HCT116 (cell line): Measurements from ENCODE around the gene EEF1A2. TPM values are rescaled to one million over a fixed set of nuclear protein-coding genes. Genes with fewer than 3 reads are reported as not detected.

Source experiments
- ATAC-seq: fragments of 200-7000 bp; cut with Tn5 transposase; 2 replicates; pipeline ENCODE4 v1.9.1; 2020; ENCODE audit warnings: mild to moderate bottlenecking, moderate library complexity
- BruUV-seq: library from RNA; stranded (reverse); fragments of 400-500 nt; replicated peaks from 2 replicates; lab custom pipeline; 2021; lab: Mats Ljungman, UMichigan
- CTCF ChIA-PET: fragments of 300-600 bp; sonication (Branson Sonifier 250); formaldehyde crosslinking; loops from one replicate; lab custom pipeline; 2021; ENCODE audit warnings: antibody characterized with exemption; lab: Charles Lee
- POLR2A ChIA-PET: fragments of 300-600, 350-600 bp; sonication (Branson Sonifier 250); formaldehyde crosslinking; loops from one replicate; lab custom pipeline; 2021; ENCODE audit warnings: antibody characterized with exemption; lab: Charles Lee
- RAD21 ChIA-PET, 2 experiments: fragments of 300-600 bp; sonication (Branson Sonifier 250); formaldehyde crosslinking; loops; one replicate each; lab custom pipeline; 2023; ENCODE audit warnings: low total read pairs in 2 of 2; ENCODE audit not compliant: uncharacterized antibody in 2 of 2, unreplicated experiment in 2 of 2, low non-redundant PET in 1 of 2; lab: Charles Lee
- DNase-seq: peaks from one replicate; pipeline ENCODE4 v3.0.0-alpha.2; 2010; ENCODE audit warnings: low read depth, low spot score
- H2AFZ ChIP-seq: fragments of 200-600 bp; shearing (Covaris generic), sonication (generic); 2 replicates; pipeline ENCODE4 v1.6.1; 2017; ENCODE audit warnings: low read depth, mixed run types, mixed read lengths, antibody characterized with exemption, low read length; ENCODE audit not compliant: poor library complexity, severe bottlenecking
- H3K27ac ChIP-seq: 2 replicates; pipeline ENCODE4 v1.5.1; 2012; ENCODE audit warnings: low read depth, low read length
- H3K27me3 ChIP-seq: fragments of 200-600 bp; sonication (generic); 2 replicates; pipeline ENCODE4 v1.6.1; 2016; ENCODE audit warnings: mixed run types, low read length, mixed read lengths; ENCODE audit not compliant: insufficient read depth
- H3K36me3 ChIP-seq, 2 experiments: fragments of 200-500 bp in 1 of 2; fragments of 200-600 bp in 1 of 2; sonication (Bioruptor generic) in 1 of 2; sonication (generic) in 1 of 2; 2 replicates each; pipeline versions ENCODE4 v1.5.1 to v1.6.1; 2014 to 2016; ENCODE audit warnings: low read length in 2 of 2, inconsistent platforms in 1 of 2, mixed read lengths in 1 of 2, mixed run types in 1 of 2; ENCODE audit not compliant: insufficient read depth in 2 of 2, control insufficient read depth in 1 of 2
- H3K4me1 ChIP-seq, 2 experiments: fragments of 200-600 bp in 1 of 2; sonication (generic) in 1 of 2; 2 replicates each; pipeline versions ENCODE4 v1.5.1 to v1.6.1; 2012 to 2017; ENCODE audit warnings: low read length in 2 of 2, inconsistent platforms in 1 of 2, mild to moderate bottlenecking in 1 of 2, mixed read lengths in 1 of 2, mixed run types in 1 of 2, moderate library complexity in 1 of 2; ENCODE audit not compliant: insufficient read depth in 2 of 2, control insufficient read depth in 1 of 2
- H3K4me2 ChIP-seq: fragments of 200-600 bp; sonication (generic); 2 replicates; pipeline ENCODE4 v1.6.1; 2017; ENCODE audit warnings: mixed run types, low read length, mixed read lengths
- H3K4me3 ChIP-seq, 2 experiments: fragments of 200-600 bp in 1 of 2; sonication (generic) in 1 of 2; replicated peaks in 1 of 2; 2 replicates each; pipeline ENCODE4 v1.5.1; 2011 to 2016; ENCODE audit warnings: low read length in 2 of 2, control low read depth in 1 of 2, low read depth in 1 of 2, mild to moderate bottlenecking in 1 of 2, mixed read lengths in 1 of 2, mixed run types in 1 of 2
- H3K79me2 ChIP-seq: fragments of 200-600 bp; sonication (generic); 2 replicates; pipeline ENCODE4 v1.6.1; 2017; ENCODE audit warnings: mild to moderate bottlenecking, mixed run types, low read length, moderate library complexity, mixed read lengths; ENCODE audit not compliant: insufficient read depth
- H3K9ac ChIP-seq: fragments of 200-600 bp; sonication (generic); 2 replicates; pipeline ENCODE4 v1.6.1; 2016; ENCODE audit warnings: low read length, mixed read lengths
- H3K9me2 ChIP-seq: fragments of 200-600 bp; sonication (generic), shearing (Covaris generic); 2 replicates; pipeline ENCODE4 v1.6.1; 2017; ENCODE audit warnings: mixed run types, mild to moderate bottlenecking, moderate library complexity; ENCODE audit not compliant: insufficient read depth
- H3K9me3 ChIP-seq, 2 experiments: fragments of 200-500 bp in 1 of 2; fragments of 200-600 bp in 1 of 2; sonication (Bioruptor generic) in 1 of 2; sonication (generic) in 1 of 2; 2 replicates each; pipeline ENCODE4 v1.6.1; 2014 to 2017; ENCODE audit warnings: low read length in 2 of 2, mixed read lengths in 2 of 2, inconsistent platforms in 1 of 2, low read depth in 1 of 2, mild to moderate bottlenecking in 1 of 2, mixed run types in 1 of 2, moderate library complexity in 1 of 2; ENCODE audit not compliant: control insufficient read depth in 1 of 2, insufficient read depth in 1 of 2
- H4K20me1 ChIP-seq: fragments of 200-600 bp; sonication (generic), shearing (Covaris generic); 2 replicates; pipeline ENCODE4 v1.6.1; 2017; ENCODE audit warnings: mixed run types, mild to moderate bottlenecking, moderate library complexity; ENCODE audit not compliant: insufficient read depth
- ATF3 ChIP-seq: IDR thresholded peaks from 2 replicates; pipeline ENCODE4 v1.6.1; 2012
- CBX3 ChIP-seq: IDR thresholded peaks from 2 replicates; pipeline ENCODE4 v1.6.1; 2012; ENCODE audit warnings: low read depth
- ELF1 ChIP-seq: IDR thresholded peaks from 2 replicates; pipeline ENCODE4 v1.6.1; 2012; ENCODE audit warnings: low read depth, borderline replicate concordance
- EZH2 ChIP-seq: fragments of 200-600 bp; sonication (generic); IDR thresholded peaks from 2 replicates; pipeline ENCODE4 v1.6.1; 2017; ENCODE audit warnings: antibody characterized with exemption, mixed run types
- EZH2phosphoT487 ChIP-seq: fragments of 200-600 bp; IDR thresholded peaks from 2 replicates; pipeline ENCODE4 v1.6.1; 2018; ENCODE audit warnings: antibody characterized with exemption, borderline replicate concordance
- POLR2AphosphoS5 ChIP-seq: IDR thresholded peaks from 2 replicates; pipeline ENCODE4 v1.6.1; 2011; ENCODE audit warnings: mild to moderate bottlenecking, low read depth, low read length, moderate library complexity
- REST ChIP-seq: IDR thresholded peaks from 2 replicates; pipeline ENCODE4 v1.6.1; 2012; ENCODE audit warnings: low read depth
- SIN3A ChIP-seq: IDR thresholded peaks from 2 replicates; pipeline ENCODE4 v1.6.1; 2012; ENCODE audit warnings: low read depth
- SRF ChIP-seq: IDR thresholded peaks from 2 replicates; pipeline ENCODE4 v1.6.1; 2012; ENCODE audit warnings: low read depth
- TCF7L2 ChIP-seq: IDR thresholded peaks from 2 replicates; pipeline ENCODE4 v1.7.0; 2011; ENCODE audit warnings: borderline replicate concordance, inconsistent platforms; ENCODE audit not compliant: insufficient read depth, insufficient read length; ENCODE audit errors: extremely low read depth
- YY1 ChIP-seq: IDR thresholded peaks from 2 replicates; pipeline ENCODE4 v1.6.1; 2011; ENCODE audit warnings: low read length, low read depth, moderate library complexity, mild to moderate bottlenecking; ENCODE audit not compliant: insufficient replicate concordance; ENCODE audit errors: extremely low read depth
- ZBTB33 ChIP-seq: IDR thresholded peaks from 2 replicates; pipeline ENCODE4 v1.6.1; 2011; ENCODE audit warnings: mild to moderate bottlenecking, low read length, moderate library complexity; ENCODE audit not compliant: insufficient replicate concordance; ENCODE audit errors: extremely low read depth
- ZFX ChIP-seq: fragments of 450-650 bp; IDR thresholded peaks from 2 replicates; pipeline ENCODE4 v1.6.1; 2017
- intact Hi-C: fragments of 100-400 bp; cut with micrococcal nuclease; formaldehyde crosslinking; loops from 2 replicates; pipeline ENCODE4 v1.10.0; 2022
- total RNA-seq: library from RNA; stranded (reverse); gene quantifications from one replicate; pipeline ENCODE4 v1.2.1, GENCODE V29; 2021; ENCODE audit not compliant: unreplicated experiment

EEF1A2 gene
- total RNA-seq, 1 experiment from 2014 or later = 454 TPM

DNA sequence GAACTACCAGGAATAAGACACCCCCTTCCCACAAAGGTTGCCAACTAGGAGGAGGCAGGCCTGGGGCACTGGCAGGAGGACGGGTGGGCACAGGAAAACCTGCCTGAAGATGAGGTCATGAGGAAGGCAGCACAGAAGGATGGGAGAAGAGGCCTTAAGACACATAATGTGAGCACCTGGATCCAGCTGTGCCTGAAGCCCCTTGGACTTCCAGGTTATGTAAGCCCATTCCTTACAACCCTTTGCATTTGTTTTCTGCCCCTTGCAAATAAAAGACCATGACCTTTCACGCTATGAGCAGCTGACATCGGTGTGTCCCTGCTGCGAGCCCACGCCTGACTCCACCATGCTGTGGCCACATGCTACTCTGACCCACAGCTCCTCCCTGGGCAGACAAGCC, 49.9 kb downstream of the EEF1A2 start:
- Histone ChIP-seq H3K79me2 (peaks cover 31% of the 10 kb centered on the region; the same call in 1 of the 2 replicates), H3K36me3 (no peaks in the 10 kb centered on the region), H3K27me3 (no peaks in the 10 kb centered on the region), H3K9me3 (no peaks in the 10 kb centered on the region), H3K9me2 (no peaks in the 10 kb centered on the region), H3K4me2 (no peak overlapping the region), H3K4me1 (no peaks in the 10 kb centered on the region), H3K4me3 (no peak overlapping the region), H3K9ac (no peak overlapping the region), H2AFZ (no peak overlapping the region), H4K20me1 (no peaks in the 10 kb centered on the region), H3K27ac (no peak overlapping the region)
- no peak for ATAC-seq
- intact Hi-C loops = no loop called here
- CTCF ChIA-PET = no interaction called here
- RAD21 ChIA-PET = no interaction called here
- POLR2A ChIA-PET = no interaction called here
- DNase-seq = no peak
- TF ChIP-seq SIN3A (no peak), ELF1 (no peak), SRF (no peak), TCF7L2 (no peak), REST (no peak)
- no TSS peak for BruUV-seq

GRCh38 chr20:63448031-63448430, 50.9 kb downstream of the EEF1A2 start:
- Histone ChIP-seq H3K4me3 (no peak overlapping the region), H3K36me3 (no peaks in the 10 kb centered on the region), H3K9me3 (no peaks in the 10 kb centered on the region; a peak in 1 of 4 replicates), H3K9ac (no peak overlapping the region), H3K27me3 (no peaks in the 10 kb centered on the region), H3K79me2 (peaks cover 27% of the 10 kb centered on the region; the same call in 1 of the 2 replicates), H4K20me1 (no peaks in the 10 kb centered on the region), H3K9me2 (no peaks in the 10 kb centered on the region), H3K27ac (no peak overlapping the region), H3K4me1 (no peaks in the 10 kb centered on the region), H2AFZ (no peak overlapping the region), H3K4me2 (no peak overlapping the region)
- ATAC-seq (no peak), DNase-seq (no peak)
- no TSS peak for BruUV-seq
- CTCF ChIA-PET = no interaction called here
- intact Hi-C loops = no loop called here
- POLR2A ChIA-PET = no interaction called here
- RAD21 ChIA-PET = no interaction called here
- TF ChIP-seq SIN3A (no peak), ZBTB33 (no peak), YY1 (no peak), POLR2AphosphoS5 (no peak), EZH2phosphoT487 (no peak), CBX3 (no peak), ATF3 (no peak), EZH2 (no peak), TCF7L2 (no peak), SRF (no peak), ZFX (no peak)
